RWPE1 (cell line): ENCODE measurements around the gene MSH5.
A peak's percentile ranks its signal among the peaks of the same experiment; 100 is the strongest.

Experiments used
- CTCF ChIA-PET: fragments of 350-600 bp; sonication (Branson Sonifier 250); formaldehyde crosslinking; extraction: SDS; loops from one replicate; lab custom pipeline; 2021; lab: Yijun Ruan, JAX
- POLR2A ChIA-PET: fragments of 400-600 bp; formaldehyde crosslinking; extraction: SDS; loops from one replicate; lab custom pipeline; 2020; ENCODE audit warnings: antibody characterized with exemption; ENCODE audit not compliant: low non-redundant PET; lab: Yijun Ruan, JAX
- DNase-seq: peaks from one replicate; pipeline ENCODE4 v3.0.0; 2012; ENCODE audit warnings: low spot score
- H3K27ac ChIP-seq: fragments of 450-650 bp; 2 replicates; pipeline ENCODE4 v1.5.1; 2017
- CTCF ChIP-seq: fragments of 450-650 bp; conservative IDR thresholded peaks from 2 replicates; pipeline ENCODE4 v1.5.1; 2017; ENCODE audit warnings: low read depth, mild to moderate bottlenecking

Gene MSH5

GRCh38 chr6:31765559-31765909 lies 25.7 kb downstream of the MSH5 start:
- ChIA-PET POLR2A (no interaction called here), CTCF (interaction anchor here (0.6 kb wide), 1 partner anchor 185 kb away, joined by 3 read pairs; no protein-coding TSS in a partner anchor)
- H3K27ac ChIP-seq: no peak overlapping the region
- DNase-seq: no peak
- no peak for TF ChIP-seq CTCF

DNA sequence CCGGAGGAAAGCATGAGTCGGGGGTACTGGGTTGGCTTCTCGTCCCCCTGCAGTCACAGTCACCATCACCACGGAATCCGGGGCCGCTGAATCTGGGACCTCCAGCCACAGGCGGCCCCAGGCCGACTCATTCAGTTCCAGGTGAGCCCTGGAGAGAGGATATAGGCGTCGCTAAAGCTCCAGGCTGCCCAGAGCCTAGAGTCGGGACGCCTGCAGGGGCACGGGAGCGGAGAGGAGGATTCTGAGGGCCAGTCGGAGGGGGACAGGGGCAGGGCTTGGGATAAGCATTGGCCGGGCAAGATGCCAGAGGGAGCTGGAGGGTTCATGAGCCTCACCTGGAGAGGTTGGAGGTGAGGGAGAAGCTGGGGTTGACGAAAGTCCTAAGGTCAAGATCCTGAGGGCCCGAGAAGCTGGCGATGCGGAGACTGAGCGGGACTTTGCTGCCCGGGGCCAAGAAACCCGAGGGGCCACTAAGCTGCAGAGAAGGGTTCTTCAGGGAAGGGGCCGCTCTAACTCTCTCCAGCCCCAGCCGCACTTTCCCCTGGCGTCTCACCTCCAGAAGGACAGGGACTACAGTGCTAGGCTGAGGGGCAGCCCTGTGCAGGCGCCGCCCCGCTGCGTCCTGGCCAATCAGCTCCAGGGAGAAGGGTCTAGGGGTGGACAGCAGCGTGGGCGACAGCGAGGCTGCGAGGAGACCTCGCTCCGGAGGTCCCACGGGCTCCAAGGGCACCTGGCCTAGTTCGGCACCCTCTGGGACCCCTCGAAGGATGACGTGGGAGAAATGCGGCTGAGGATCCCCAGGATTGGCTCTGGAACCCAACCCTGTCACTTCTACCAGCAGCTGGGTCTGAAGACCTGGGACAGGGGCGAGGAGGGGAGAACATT lies 26.3 kb downstream of the MSH5 start:
- TF ChIP-seq CTCF: no peak
- CTCF ChIA-PET: no interaction called here
- DNase-seq: no peak
- no peak overlapping the region for H3K27ac ChIP-seq
- POLR2A ChIA-PET: no interaction called here

GRCh38 chr6:31767096-31767645 lies 27.4 kb downstream of the MSH5 start:
- TF ChIP-seq CTCF: no peak
- peak overlapping the region; percentile 24; the same call in 1 of the 2 replicates for H3K27ac ChIP-seq
- POLR2A ChIA-PET: no interaction called here
- no peak for DNase-seq
- CTCF ChIA-PET: no interaction called here

DNA sequence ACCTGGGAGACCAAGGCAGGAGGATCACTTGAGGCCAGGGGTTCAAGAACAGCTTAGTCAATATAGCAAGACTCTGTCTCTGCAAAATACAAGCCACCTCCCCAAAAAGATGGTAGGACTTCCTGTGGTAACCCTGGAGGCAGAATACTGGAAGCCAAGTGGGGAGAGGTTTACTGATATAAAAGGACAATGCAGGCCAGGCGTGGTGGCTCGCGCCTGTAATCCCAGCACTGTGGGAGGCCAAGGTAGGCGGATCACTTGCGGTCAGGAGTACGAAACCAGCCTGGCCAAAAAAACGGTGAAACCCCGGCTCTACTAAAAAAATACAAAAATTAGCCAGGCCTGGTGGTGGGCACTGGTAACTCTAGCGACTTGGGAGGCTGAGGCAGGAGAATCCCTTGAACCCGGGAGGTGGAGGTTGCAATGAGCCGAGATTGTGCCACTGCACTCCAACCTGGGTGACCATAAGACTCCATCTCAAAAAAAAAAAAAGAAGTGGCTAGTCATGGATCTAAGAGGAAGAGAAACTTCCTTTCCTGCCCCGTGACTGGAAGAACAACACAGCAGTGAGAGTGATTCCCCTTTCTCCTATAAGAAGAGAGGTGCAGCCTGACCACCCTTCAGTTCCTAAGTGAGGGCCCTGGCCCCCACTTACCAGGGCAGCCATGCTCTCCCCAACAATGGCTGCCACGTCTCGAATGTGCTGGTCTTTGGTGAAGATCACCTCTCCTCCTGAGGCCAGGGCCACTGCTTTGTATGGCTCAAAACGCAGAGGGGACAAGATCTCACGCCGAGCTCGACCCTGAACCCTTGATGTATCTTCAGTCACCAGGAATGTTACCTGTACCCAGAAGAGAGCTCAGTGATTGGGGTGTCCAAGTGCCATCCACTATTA lies 28.8 kb downstream of the MSH5 start:
- H3K27ac ChIP-seq: no peak overlapping the region; the same call in 1 of the 2 replicates
- ChIA-PET POLR2A (no interaction called here), CTCF (interaction anchor here (0.8 to 1.8 kb wide), 5 partner anchors 11 to 76 kb away, joined by 3 to 11 read pairs (median 5); no protein-coding TSS in a partner anchor)
- no peak for DNase-seq
- no peak for TF ChIP-seq CTCF

DNA sequence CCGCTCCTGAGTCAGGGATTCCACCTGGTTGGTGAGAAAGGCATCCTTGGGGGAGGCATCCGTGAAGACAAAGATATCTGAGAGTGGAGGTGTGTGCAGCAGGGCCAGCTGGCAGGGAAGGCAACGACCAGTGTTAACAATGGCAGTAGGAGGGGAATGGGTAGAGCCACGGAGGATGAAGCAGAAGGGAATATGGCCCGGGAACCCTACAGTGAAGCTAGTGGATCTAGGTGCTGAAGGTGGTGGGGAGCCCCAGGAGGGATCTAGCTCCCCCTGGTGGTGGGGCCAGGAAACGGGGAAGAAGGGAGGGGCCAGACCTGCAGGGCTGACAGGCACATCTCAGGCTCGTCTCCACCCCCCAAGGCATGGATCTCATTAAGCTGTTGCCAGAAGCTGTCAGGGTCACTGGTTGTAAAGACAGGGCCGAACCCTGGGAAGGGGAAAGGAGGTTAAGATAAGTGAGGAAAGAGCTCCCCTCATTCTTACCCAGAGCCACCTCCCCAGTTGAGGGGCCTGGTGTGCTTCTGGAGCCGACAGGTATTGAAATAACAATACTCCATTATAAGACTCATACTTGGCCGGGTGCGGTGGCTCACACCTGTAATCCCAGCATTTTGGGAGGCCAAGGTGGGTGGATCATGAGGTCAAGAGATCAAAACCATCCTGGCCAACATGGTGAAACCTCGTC lies 30.0 kb downstream of the MSH5 start:
- ChIA-PET CTCF (interaction anchor here (0.5 to 2.1 kb wide), 22 partner anchors 9 to 787 kb away, joined by 3 to 11 read pairs (median 4); partner anchors contain the start of genes LSM2, LY6G5C, LY6G6C and MSH5), POLR2A (no interaction called here)
- peak overlapping the region; percentile 23; the same call in 1 of the 2 replicates for H3K27ac ChIP-seq
- TF ChIP-seq CTCF: peak; percentile 36; the same call in 1 of the 2 replicates
- peak; percentile 85 for DNase-seq
